Measurements from ENCODE around the gene DCAF17. TPM values are rescaled to one million over a fixed set of nuclear protein-coding genes. Genes with fewer than 3 reads are reported as not detected.
A peak's percentile ranks its signal among the peaks of the same experiment; 100 is the strongest.

DCAF17 gene
- total and polyA plus RNA-seq, 4 experiments from 2014 or later: 11.3 to 30.3 (median 19.5) TPM

GRCh38 chr2:171509945-171510731, 76.1 kb downstream of the DCAF17 start:
- Mint-ChIP-seq H3K9me3 (peaks cover 0 to 3% (median 0%) of the 10 kb centered on the region in 8 donors), H3K36me3 (peaks cover 0 to 20% of the 10 kb centered on the region in 2 donors), H3K27ac (peak overlapping the region in 1 of 7 donors; percentile 63), H3K4me1 (peaks cover 8 to 9% (median 8%) of the 10 kb centered on the region in 4 donors), H3K4me3 (peak overlapping the region in 6 of 8 donors; percentile 22 to 82 (median 75)), H3K27me3 (no peaks in the 10 kb centered on the region)
- Histone ChIP-seq H3K27ac (ENCODE audit: low read depth, low read length) (no peak overlapping the region), H3K4me3 (ENCODE audit: low read length in 2 of 2) (no peak overlapping the region), H3K36me3 (ENCODE audit: insufficient read depth, low read length) (no peaks in the 10 kb centered on the region), H3K4me1 (ENCODE audit: insufficient read depth, low read length) (no peaks in the 10 kb centered on the region), H3K9me3 (ENCODE audit: control insufficient read depth in 1 of 2, low read length in 2 of 2) (no peaks in the 10 kb centered on the region), H3K27me3 (ENCODE audit: insufficient read depth, low read length) (no peaks in the 10 kb centered on the region)
- ChIA-PET POLR2A (ENCODE audit: partially characterized antibody) (no interaction called here), CTCF (ENCODE audit: partially characterized antibody) (no interaction called here)
- DNase-seq: no peak
- intact Hi-C loops (cut with micrococcal nuclease): no loop called here

GRCh38 chr2:171512014-171512413, 78.0 kb downstream of the DCAF17 start:
- ChIA-PET CTCF (ENCODE audit: partially characterized antibody) (no interaction called here), POLR2A (ENCODE audit: partially characterized antibody) (no interaction called here)
- intact Hi-C loops (cut with micrococcal nuclease): no loop called here
- no peaks in the 10 kb centered on the region for H3K36me3 ChIP-seq (ENCODE audit: insufficient read depth, low read length)
- Mint-ChIP-seq H3K27ac (no peak overlapping the region), H3K27me3 (no peaks in the 10 kb centered on the region), H3K36me3 (peaks cover 0 to 20% of the 10 kb centered on the region in 2 donors), H3K4me3 (no peak overlapping the region), H3K9me3 (no peaks in the 10 kb centered on the region), H3K4me1 (peaks cover 8 to 9% (median 8%) of the 10 kb centered on the region in 4 donors)
- no peaks in the 10 kb centered on the region for H3K4me1 ChIP-seq (ENCODE audit: insufficient read depth, low read length)
- DNase-seq: no peak
- H3K27me3 ChIP-seq (ENCODE audit: insufficient read depth, low read length): no peaks in the 10 kb centered on the region
- H3K4me3 ChIP-seq (ENCODE audit: low read length in 2 of 2): no peak overlapping the region
- H3K27ac ChIP-seq (ENCODE audit: low read depth, low read length): no peak overlapping the region
- H3K9me3 ChIP-seq (ENCODE audit: control insufficient read depth in 1 of 2, low read length in 2 of 2): no peaks in the 10 kb centered on the region

DNA sequence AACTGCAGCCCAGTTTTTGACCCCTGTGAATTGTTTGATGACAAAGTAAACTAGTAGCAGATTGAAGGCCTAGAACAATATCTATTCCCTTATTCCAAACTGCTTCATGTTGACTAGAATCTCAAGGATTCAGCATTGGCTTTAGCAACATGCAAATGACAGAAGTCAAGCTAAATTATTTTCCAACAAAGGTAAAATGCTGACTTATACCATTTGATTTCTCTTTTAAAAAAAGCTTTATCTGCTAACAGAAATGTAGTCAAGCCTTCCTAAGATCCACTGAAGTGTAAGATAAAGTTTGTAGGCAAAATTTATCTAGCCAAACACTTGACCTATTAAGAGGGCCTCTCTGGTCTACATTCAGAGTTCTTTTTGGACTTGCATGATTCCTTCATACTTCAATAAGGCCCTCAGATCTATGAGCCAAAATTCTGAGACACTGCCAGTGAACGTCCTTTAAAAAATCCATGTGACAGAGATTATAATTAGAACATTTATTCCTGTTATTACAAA, 78.7 kb downstream of the DCAF17 start:
- no peaks in the 10 kb centered on the region for H3K9me3 Mint-ChIP-seq
- DNase-seq: no peak
- POLR2A ChIA-PET (ENCODE audit: partially characterized antibody): no interaction called here
- no peak overlapping the region for H3K4me3 ChIP-seq (ENCODE audit: low read length in 2 of 2)
- CTCF ChIA-PET (ENCODE audit: partially characterized antibody): no interaction called here
- H3K4me1 Mint-ChIP-seq: peaks cover 8 to 9% (median 8%) of the 10 kb centered on the region in 4 donors
- H3K36me3 ChIP-seq (ENCODE audit: insufficient read depth, low read length): no peaks in the 10 kb centered on the region
- no peaks in the 10 kb centered on the region for H3K27me3 Mint-ChIP-seq
- no peak overlapping the region for H3K27ac Mint-ChIP-seq
- peaks cover 0 to 16% of the 10 kb centered on the region in 2 donors for H3K36me3 Mint-ChIP-seq
- H3K9me3 ChIP-seq (ENCODE audit: control insufficient read depth in 1 of 2, low read length in 2 of 2): no peaks in the 10 kb centered on the region
- H3K27me3 ChIP-seq (ENCODE audit: insufficient read depth, low read length): no peaks in the 10 kb centered on the region
- no peak overlapping the region for H3K4me3 Mint-ChIP-seq
- no peaks in the 10 kb centered on the region for H3K4me1 ChIP-seq (ENCODE audit: insufficient read depth, low read length)
- no peak overlapping the region for H3K27ac ChIP-seq (ENCODE audit: low read depth, low read length)
- intact Hi-C loops (cut with micrococcal nuclease): no loop called here

DNA sequence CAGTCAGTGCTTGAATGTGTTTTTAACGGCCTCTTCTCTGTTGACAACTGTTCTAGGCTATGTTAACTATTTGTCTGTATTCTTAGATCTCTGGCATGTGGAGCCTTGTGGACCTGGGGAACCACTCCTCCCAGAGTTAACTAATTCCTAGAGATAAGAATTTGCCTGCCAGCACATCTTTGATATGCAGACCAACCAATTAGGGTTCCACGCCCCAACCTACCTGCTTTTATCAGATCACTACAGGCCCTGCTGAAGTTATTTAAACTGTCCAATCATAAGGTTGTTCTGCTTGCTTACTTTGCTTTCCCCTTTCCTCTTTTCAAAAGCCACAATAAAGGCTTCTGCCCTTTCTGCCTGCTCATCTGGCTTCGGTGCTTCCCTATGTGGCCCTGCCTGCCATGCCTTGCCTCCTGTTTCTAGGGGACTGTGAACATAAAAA, 79.7 kb downstream of the DCAF17 start:
- Mint-ChIP-seq H3K27me3 (peaks cover 0 to 1% of the 10 kb centered on the region in 2 donors), H3K4me1 (peaks cover 8 to 9% (median 8%) of the 10 kb centered on the region in 4 donors), H3K9me3 (no peaks in the 10 kb centered on the region), H3K36me3 (peaks cover 0 to 14% of the 10 kb centered on the region in 2 donors), H3K27ac (peak overlapping the region in 1 of 7 donors; percentile 13), H3K4me3 (no peak overlapping the region)
- no peaks in the 10 kb centered on the region for H3K9me3 ChIP-seq (ENCODE audit: control insufficient read depth in 1 of 2, low read length in 2 of 2)
- CTCF ChIA-PET (ENCODE audit: partially characterized antibody): no interaction called here
- no peak overlapping the region for H3K4me3 ChIP-seq (ENCODE audit: low read length in 2 of 2)
- POLR2A ChIA-PET (ENCODE audit: partially characterized antibody): no interaction called here
- H3K36me3 ChIP-seq (ENCODE audit: insufficient read depth, low read length): no peaks in the 10 kb centered on the region
- intact Hi-C loops (cut with micrococcal nuclease): no loop called here
- H3K27me3 ChIP-seq (ENCODE audit: insufficient read depth, low read length): no peaks in the 10 kb centered on the region
- no peak for DNase-seq
- H3K27ac ChIP-seq (ENCODE audit: low read depth, low read length): no peak overlapping the region
- H3K4me1 ChIP-seq (ENCODE audit: insufficient read depth, low read length): no peaks in the 10 kb centered on the region

- no peak for DNase-seq
- no peaks in the 10 kb centered on the region for H3K36me3 ChIP-seq (ENCODE audit: insufficient read depth, low read length)
- intact Hi-C loops (cut with micrococcal nuclease): no loop called here
- ChIA-PET POLR2A (ENCODE audit: partially characterized antibody) (no interaction called here), CTCF (ENCODE audit: partially characterized antibody) (no interaction called here)
- Mint-ChIP-seq H3K36me3 (peaks cover 0 to 5% of the 10 kb centered on the region in 2 donors), H3K27me3 (peaks cover 5 to 8% of the 10 kb centered on the region in 2 donors), H3K27ac (no peak overlapping the region), H3K4me3 (no peak overlapping the region), H3K4me1 (peaks cover 4 to 5% (median 4%) of the 10 kb centered on the region in 4 donors), H3K9me3 (no peaks in the 10 kb centered on the region)
- H3K4me3 ChIP-seq (ENCODE audit: low read length in 2 of 2): no peak overlapping the region
- no peaks in the 10 kb centered on the region for H3K4me1 ChIP-seq (ENCODE audit: insufficient read depth, low read length)
- H3K27ac ChIP-seq (ENCODE audit: low read depth, low read length): no peak overlapping the region
- H3K27me3 ChIP-seq (ENCODE audit: insufficient read depth, low read length): no peaks in the 10 kb centered on the region
- H3K9me3 ChIP-seq (ENCODE audit: control insufficient read depth in 1 of 2, low read length in 2 of 2): no peaks in the 10 kb centered on the region
These were observed 81.0 kb downstream of the DCAF17 start for GRCh38 chr2:171514908-171515582.

- H3K9me3 ChIP-seq (ENCODE audit: control insufficient read depth in 1 of 2, low read length in 2 of 2): no peaks in the 10 kb centered on the region
- CTCF ChIA-PET (ENCODE audit: partially characterized antibody): no interaction called here
These were observed 81.8 kb downstream of the DCAF17 start for GRCh38 chr2:171515672-171516298.

DNA sequence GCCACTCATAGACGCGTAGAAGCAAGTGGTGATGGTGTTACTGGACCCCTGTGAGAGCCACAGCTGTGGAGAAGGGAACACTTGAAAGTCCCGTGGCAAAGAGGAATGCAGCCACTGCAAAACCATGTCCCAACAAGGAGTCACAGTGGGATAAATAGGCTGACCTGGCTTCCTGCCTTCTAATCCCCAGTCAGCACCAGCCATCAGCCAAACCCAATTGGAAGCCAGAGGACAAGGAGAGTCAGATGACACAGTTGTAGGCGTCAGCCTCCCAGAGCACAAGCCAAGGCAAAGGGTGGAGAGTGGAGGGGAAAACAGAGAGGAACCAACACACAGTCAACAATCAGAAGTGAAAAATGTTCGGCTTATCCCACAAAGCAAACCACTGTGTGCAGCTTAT, 82.8 kb downstream of the DCAF17 start:
- Histone ChIP-seq H3K9me3 (ENCODE audit: control insufficient read depth in 1 of 2, low read length in 2 of 2) (no peaks in the 10 kb centered on the region), H3K36me3 (ENCODE audit: insufficient read depth, low read length) (no peaks in the 10 kb centered on the region), H3K27me3 (ENCODE audit: insufficient read depth, low read length) (no peaks in the 10 kb centered on the region), H3K4me1 (ENCODE audit: insufficient read depth, low read length) (peaks cover 2% of the 10 kb centered on the region), H3K27ac (ENCODE audit: low read depth, low read length) (no peak overlapping the region), H3K4me3 (ENCODE audit: low read length in 2 of 2) (no peak overlapping the region)
- H3K27me3 Mint-ChIP-seq: peaks cover 13 to 15% of the 10 kb centered on the region in 2 donors
- H3K36me3 Mint-ChIP-seq: peaks cover 0 to 4% of the 10 kb centered on the region in 2 donors
- no peak for DNase-seq
- ChIA-PET CTCF (ENCODE audit: partially characterized antibody) (no interaction called here), POLR2A (ENCODE audit: partially characterized antibody) (no interaction called here)
- no peak overlapping the region for H3K27ac Mint-ChIP-seq
- H3K4me3 Mint-ChIP-seq: no peak overlapping the region
- intact Hi-C loops (cut with micrococcal nuclease): no loop called here
- peaks cover 3 to 7% (median 3%) of the 10 kb centered on the region in 4 donors for H3K4me1 Mint-ChIP-seq
- no peaks in the 10 kb centered on the region for H3K9me3 Mint-ChIP-seq

More at GRCh38 chr2:171515672-171516298, 81.8 kb downstream of the DCAF17 start:
- no peak for DNase-seq
- peaks cover 0 to 5% (median 1%) of the 10 kb centered on the region in 4 donors for H3K4me1 Mint-ChIP-seq
- H3K27ac Mint-ChIP-seq: no peak overlapping the region
- H3K27me3 ChIP-seq (ENCODE audit: insufficient read depth, low read length): no peaks in the 10 kb centered on the region
- H3K4me3 Mint-ChIP-seq: no peak overlapping the region
- POLR2A ChIA-PET (ENCODE audit: partially characterized antibody): no interaction called here
- intact Hi-C loops (cut with micrococcal nuclease): no loop called here
- H3K36me3 Mint-ChIP-seq: peaks cover 0 to 4% of the 10 kb centered on the region in 2 donors
- no peak overlapping the region for H3K4me3 ChIP-seq (ENCODE audit: low read length in 2 of 2)
- H3K27ac ChIP-seq (ENCODE audit: low read depth, low read length): no peak overlapping the region
- no peaks in the 10 kb centered on the region for H3K36me3 ChIP-seq (ENCODE audit: insufficient read depth, low read length)
- peaks cover 8% of the 10 kb centered on the region in 2 donors for H3K27me3 Mint-ChIP-seq
- no peaks in the 10 kb centered on the region for H3K4me1 ChIP-seq (ENCODE audit: insufficient read depth, low read length)
- H3K9me3 Mint-ChIP-seq: no peaks in the 10 kb centered on the region
